ENCODE data around the gene FGF4.

- TF ChIP-seq CTCF (IDR thresholded peaks at IDR 0.05) (no peak), POLR2A (IDR thresholded peaks at IDR 0.05) (no peak)
Observed at GRCh38 chr11:69773626-69774353, 1.4 kb downstream of the FGF4 start.
